KMS-11 (cell line): ENCODE results near the gene UBTD1.

Experiments used
- H2AFZ ChIP-seq: fragments of 200-600 bp; sonication (generic); 2 replicates; pipeline ENCODE4 v1.6.1; 2016; ENCODE audit warnings: antibody characterized with exemption, mixed run types, low read depth
- H3K27ac ChIP-seq: fragments of 200-600 bp; sonication (generic); 2 replicates; pipeline ENCODE4 v1.6.1; 2016; ENCODE audit warnings: mild to moderate bottlenecking, mixed run types
- H3K27me3 ChIP-seq: fragments of 200-600 bp; sonication (generic); 2 replicates; pipeline ENCODE4 v1.6.1; 2017; ENCODE audit warnings: mild to moderate bottlenecking, low read depth, mixed run types, moderate library complexity; ENCODE audit not compliant: insufficient read depth
- H3K36me3 ChIP-seq: fragments of 200-600 bp; sonication (generic); 2 replicates; pipeline ENCODE4 v1.6.1; 2017; ENCODE audit warnings: mild to moderate bottlenecking, mixed run types; ENCODE audit not compliant: insufficient read depth
- H3K4me1 ChIP-seq: fragments of 200-600 bp; sonication (generic); 2 replicates; pipeline ENCODE4 v1.6.1; 2016; ENCODE audit warnings: mild to moderate bottlenecking, low read depth, mixed run types; ENCODE audit not compliant: poor library complexity, severe bottlenecking
- H3K4me2 ChIP-seq: fragments of 200-600 bp; sonication (generic); 2 replicates; pipeline ENCODE4 v1.7.0; 2016; ENCODE audit warnings: mild to moderate bottlenecking, mixed run types
- H3K4me3 ChIP-seq: fragments of 200-600 bp; sonication (generic); IDR thresholded peaks from 2 replicates; pipeline ENCODE4 v1.6.1; 2017; ENCODE audit warnings: low read depth, low read length, mixed read lengths; ENCODE audit not compliant: insufficient read depth
- H3K79me2 ChIP-seq: fragments of 200-600 bp; sonication (generic); 2 replicates; pipeline ENCODE4 v1.6.1; 2016; ENCODE audit warnings: low read depth, mixed run types; ENCODE audit not compliant: insufficient read depth
- H3K9ac ChIP-seq: fragments of 200-600 bp; sonication (generic); 2 replicates; pipeline ENCODE4 v1.6.1; 2016; ENCODE audit warnings: mild to moderate bottlenecking, mixed run types
- H4K20me1 ChIP-seq: fragments of 200-600 bp; sonication (generic); 2 replicates; pipeline ENCODE4 v1.6.1; 2016; ENCODE audit warnings: mild to moderate bottlenecking, mixed run types; ENCODE audit not compliant: insufficient read depth
- CTCF ChIP-seq: fragments of 200-600 bp; sonication (generic); conservative IDR thresholded peaks from 2 replicates; pipeline ENCODE4 v1.6.1; 2017; ENCODE audit warnings: low read depth, mild to moderate bottlenecking, antibody characterized with exemption, low read length, moderate library complexity, mixed read lengths

UBTD1 gene

GRCh38 chr10:97540669-97541500 lies 42.2 kb downstream of the UBTD1 start:
- Histone ChIP-seq H3K36me3 (no peaks in the 10 kb centered on the region), H3K79me2 (no peaks in the 10 kb centered on the region), H3K4me3 (no peak overlapping the region), H3K27me3 (no peaks in the 10 kb centered on the region), H2AFZ (no peak overlapping the region), H3K9ac (no peak overlapping the region), H3K27ac (no peak overlapping the region), H3K4me2 (no peak overlapping the region), H3K4me1 (peaks cover 9% of the 10 kb centered on the region), H4K20me1 (no peaks in the 10 kb centered on the region)
- no peak for TF ChIP-seq CTCF

GRCh38 chr10:97542169-97543024 lies 43.7 kb downstream of the UBTD1 start:
- TF ChIP-seq CTCF = no peak
- no peaks in the 10 kb centered on the region for H4K20me1 ChIP-seq
- no peak overlapping the region for H3K4me2 ChIP-seq
- H3K36me3 ChIP-seq = no peaks in the 10 kb centered on the region
- peaks cover 9% of the 10 kb centered on the region for H3K4me1 ChIP-seq
- H3K9ac ChIP-seq = no peak overlapping the region
- no peak overlapping the region for H3K27ac ChIP-seq
- no peaks in the 10 kb centered on the region for H3K27me3 ChIP-seq
- no peak overlapping the region for H3K4me3 ChIP-seq
- H3K79me2 ChIP-seq = no peaks in the 10 kb centered on the region
- no peak overlapping the region; the same call in 1 of the 2 replicates for H2AFZ ChIP-seq

- TF ChIP-seq CTCF = no peak
- Histone ChIP-seq H3K27me3 (no peaks in the 10 kb centered on the region), H3K27ac (no peak overlapping the region), H2AFZ (no peak overlapping the region), H3K4me2 (no peak overlapping the region), H4K20me1 (no peaks in the 10 kb centered on the region), H3K4me3 (no peak overlapping the region), H3K9ac (no peak overlapping the region), H3K79me2 (no peaks in the 10 kb centered on the region), H3K36me3 (no peaks in the 10 kb centered on the region), H3K4me1 (peaks cover 9% of the 10 kb centered on the region)
These were observed 44.4 kb downstream of the UBTD1 start for GRCh38 chr10:97543025-97543546.

- Histone ChIP-seq H3K79me2 (no peaks in the 10 kb centered on the region), H3K27ac (no peak overlapping the region), H4K20me1 (no peaks in the 10 kb centered on the region), H2AFZ (no peak overlapping the region), H3K36me3 (no peaks in the 10 kb centered on the region), H3K4me2 (no peak overlapping the region), H3K9ac (no peak overlapping the region), H3K27me3 (no peaks in the 10 kb centered on the region), H3K4me3 (no peak overlapping the region), H3K4me1 (peaks cover 9% of the 10 kb centered on the region)
- no peak for TF ChIP-seq CTCF
These were observed 47.9 kb downstream of the UBTD1 start for GRCh38 chr10:97546456-97547270.
